Loucy (cell line): ENCODE measurements around the gene LKAAEAR1.

ENCODE experiments used
- H2AFZ ChIP-seq: fragments of 200-600 bp; sonication (generic); 2 replicates; pipeline ENCODE4 v1.6.0; 2016; ENCODE audit warnings: antibody characterized with exemption, mild to moderate bottlenecking, low read length, moderate library complexity
- H3F3A ChIP-seq: fragments of 200-600 bp; 2 replicates; pipeline ENCODE4 v1.6.0; 2016; ENCODE audit warnings: antibody characterized with exemption, low read depth, mild to moderate bottlenecking
- H3K27me3 ChIP-seq: fragments of 200-600 bp; sonication (generic); 2 replicates; pipeline ENCODE4 v1.6.1; 2014; ENCODE audit warnings: low read length, mild to moderate bottlenecking; ENCODE audit not compliant: insufficient read depth, poor library complexity, severe bottlenecking
- H3K36me3 ChIP-seq: fragments of 200-600 bp; sonication (generic); 2 replicates; pipeline ENCODE4 v1.6.1; 2016; ENCODE audit warnings: low read length; ENCODE audit not compliant: insufficient read depth
- H3K4me1 ChIP-seq: fragments of 200-600 bp; sonication (generic); 2 replicates; pipeline ENCODE4 v1.5.1; 2014; ENCODE audit warnings: low read length, mild to moderate bottlenecking; ENCODE audit not compliant: insufficient read depth, poor library complexity, severe bottlenecking
- H3K4me2 ChIP-seq: fragments of 200-600 bp; sonication (generic); 2 replicates; pipeline ENCODE4 v1.6.0; 2014; ENCODE audit warnings: antibody characterized with exemption, low read length, low read depth, mild to moderate bottlenecking; ENCODE audit not compliant: poor library complexity, severe bottlenecking
- H3K4me3 ChIP-seq: fragments of 200-600 bp; sonication (generic); 2 replicates; pipeline ENCODE4 v1.5.1; 2014; ENCODE audit warnings: low read length, mild to moderate bottlenecking, mixed read lengths; ENCODE audit not compliant: poor library complexity, severe bottlenecking
- H3K79me2 ChIP-seq: fragments of 200-600 bp; sonication (generic); 2 replicates; pipeline ENCODE4 v1.6.1; 2014; ENCODE audit warnings: low read length; ENCODE audit not compliant: insufficient read depth
- H3K9ac ChIP-seq: fragments of 200-600 bp; sonication (generic); 2 replicates; pipeline ENCODE4 v1.6.0; 2014; ENCODE audit warnings: mild to moderate bottlenecking, low read depth, low read length, moderate library complexity; ENCODE audit not compliant: poor library complexity, severe bottlenecking
- H3K9me2 ChIP-seq: fragments of 200-600 bp; sonication (generic); replicated peaks from 2 replicates; pipeline ENCODE4 v1.6.1; 2016; ENCODE audit warnings: low read depth, low read length, mixed read lengths
- H3K9me3 ChIP-seq: fragments of 200-600 bp; sonication (generic); 2 replicates; pipeline ENCODE4 v1.6.1; 2014; ENCODE audit warnings: mild to moderate bottlenecking, antibody characterized with exemption, low read length, low read depth; ENCODE audit not compliant: insufficient read depth
- H4K20me1 ChIP-seq: fragments of 200-600 bp; sonication (generic); 2 replicates; pipeline ENCODE4 v1.6.0; 2014; ENCODE audit warnings: antibody characterized with exemption, low read length, mild to moderate bottlenecking; ENCODE audit not compliant: insufficient read depth, poor library complexity, severe bottlenecking
- EZH2phosphoT487 ChIP-seq: fragments of 200-600 bp; IDR thresholded peaks from 2 replicates; pipeline ENCODE4 v1.6.1; 2018; ENCODE audit warnings: antibody characterized with exemption, mild to moderate bottlenecking, moderate library complexity, borderline replicate concordance
- TF ChIP-seq, protein P1 (sequence below): fragments of 200-600 bp; sonication (generic); conservative IDR thresholded peaks from 2 replicates; pipeline ENCODE4 v1.5.1; 2014; ENCODE audit warnings: mild to moderate bottlenecking, antibody characterized with exemption, low read length

Gene LKAAEAR1

GRCh38 chr20:64047046-64047389, 37.2 kb downstream of the LKAAEAR1 start:
- Histone ChIP-seq H3K4me1 (peaks cover 4% of the 10 kb centered on the region), H3K9ac (no peak overlapping the region), H3K79me2 (no peaks in the 10 kb centered on the region), H3K4me3 (no peak overlapping the region), H3K36me3 (no peaks in the 10 kb centered on the region), H3K27me3 (no peaks in the 10 kb centered on the region), H3K9me3 (no peaks in the 10 kb centered on the region), H4K20me1 (no peaks in the 10 kb centered on the region), H2AFZ (no peak overlapping the region), H3K9me2 (no peaks in the 10 kb centered on the region), H3F3A (no peaks in the 10 kb centered on the region), H3K4me2 (no peak overlapping the region)
- TF ChIP-seq, protein P1, sequence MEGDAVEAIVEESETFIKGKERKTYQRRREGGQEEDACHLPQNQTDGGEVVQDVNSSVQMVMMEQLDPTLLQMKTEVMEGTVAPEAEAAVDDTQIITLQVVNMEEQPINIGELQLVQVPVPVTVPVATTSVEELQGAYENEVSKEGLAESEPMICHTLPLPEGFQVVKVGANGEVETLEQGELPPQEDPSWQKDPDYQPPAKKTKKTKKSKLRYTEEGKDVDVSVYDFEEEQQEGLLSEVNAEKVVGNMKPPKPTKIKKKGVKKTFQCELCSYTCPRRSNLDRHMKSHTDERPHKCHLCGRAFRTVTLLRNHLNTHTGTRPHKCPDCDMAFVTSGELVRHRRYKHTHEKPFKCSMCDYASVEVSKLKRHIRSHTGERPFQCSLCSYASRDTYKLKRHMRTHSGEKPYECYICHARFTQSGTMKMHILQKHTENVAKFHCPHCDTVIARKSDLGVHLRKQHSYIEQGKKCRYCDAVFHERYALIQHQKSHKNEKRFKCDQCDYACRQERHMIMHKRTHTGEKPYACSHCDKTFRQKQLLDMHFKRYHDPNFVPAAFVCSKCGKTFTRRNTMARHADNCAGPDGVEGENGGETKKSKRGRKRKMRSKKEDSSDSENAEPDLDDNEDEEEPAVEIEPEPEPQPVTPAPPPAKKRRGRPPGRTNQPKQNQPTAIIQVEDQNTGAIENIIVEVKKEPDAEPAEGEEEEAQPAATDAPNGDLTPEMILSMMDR, result no peak
- no peak for TF ChIP-seq EZH2phosphoT487

- Histone ChIP-seq H3K4me2 (no peak overlapping the region), H3K9ac (no peak overlapping the region)
- TF ChIP-seq, protein P1, result no peak
- TF ChIP-seq EZH2phosphoT487, result no peak
Observed at GRCh38 chr20:64045346-64046011, 38.7 kb downstream of the LKAAEAR1 start.

DNA sequence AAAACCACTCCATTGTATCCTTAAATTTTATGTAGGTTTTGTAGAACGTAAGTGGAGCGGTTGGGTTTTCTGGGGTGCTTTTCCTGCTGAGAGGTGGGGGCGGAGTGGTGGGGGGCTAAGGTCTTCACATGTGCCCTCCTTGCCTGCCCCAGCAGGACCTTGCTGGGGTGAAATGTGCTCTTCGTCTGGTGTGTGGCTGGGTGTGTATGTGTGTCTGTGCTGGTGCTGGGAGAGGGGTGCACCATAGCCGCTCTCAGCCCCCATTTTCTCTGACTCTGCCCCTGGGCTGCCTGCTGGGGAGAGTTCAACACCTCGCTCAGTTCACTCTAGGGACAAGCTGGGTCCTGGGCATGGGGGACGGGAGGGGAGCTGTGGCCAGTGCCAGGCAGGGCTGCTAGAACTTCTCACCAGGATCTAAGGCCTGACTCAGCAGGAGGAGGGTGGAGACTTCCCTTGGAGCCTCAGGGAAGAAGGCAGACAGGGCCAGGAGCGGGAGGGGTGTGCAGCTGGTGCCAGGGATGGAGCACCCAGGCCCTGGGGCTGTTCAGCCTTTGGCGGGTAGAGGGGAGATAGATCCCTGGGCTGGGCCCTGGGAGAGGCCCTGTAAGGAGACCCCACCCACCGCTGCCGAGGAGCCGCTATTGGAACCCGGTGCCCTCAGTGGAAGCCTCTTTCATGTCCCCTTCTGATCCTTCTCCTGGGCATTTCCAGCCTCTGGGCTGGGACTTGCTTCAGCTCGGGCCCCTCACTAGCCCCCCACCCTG, 39.5 kb downstream of the LKAAEAR1 start:
- no peaks in the 10 kb centered on the region for H3K9me2 ChIP-seq
- no peak overlapping the region for H3K9ac ChIP-seq
- H3F3A ChIP-seq, result no peaks in the 10 kb centered on the region
- H2AFZ ChIP-seq, result no peak overlapping the region
- H3K4me2 ChIP-seq, result no peak overlapping the region
- H3K4me3 ChIP-seq, result no peak overlapping the region
- no peaks in the 10 kb centered on the region for H3K36me3 ChIP-seq
- no peaks in the 10 kb centered on the region for H4K20me1 ChIP-seq
- H3K4me1 ChIP-seq, result peaks cover 23% of the 10 kb centered on the region
- H3K9me3 ChIP-seq, result no peaks in the 10 kb centered on the region
- no peaks in the 10 kb centered on the region for H3K79me2 ChIP-seq
- no peak for TF ChIP-seq EZH2phosphoT487
- TF ChIP-seq, protein P1, result no peak
- H3K27me3 ChIP-seq, result no peaks in the 10 kb centered on the region

More at GRCh38 chr20:64045346-64046011, 38.7 kb downstream of the LKAAEAR1 start:
- H2AFZ ChIP-seq, result no peak overlapping the region
- H3F3A ChIP-seq, result no peaks in the 10 kb centered on the region
- no peaks in the 10 kb centered on the region for H3K79me2 ChIP-seq
- no peaks in the 10 kb centered on the region for H3K27me3 ChIP-seq
- peaks cover 15% of the 10 kb centered on the region for H3K4me1 ChIP-seq
- no peaks in the 10 kb centered on the region for H3K36me3 ChIP-seq
- no peaks in the 10 kb centered on the region for H3K9me2 ChIP-seq
- no peaks in the 10 kb centered on the region for H3K9me3 ChIP-seq
- no peaks in the 10 kb centered on the region for H4K20me1 ChIP-seq
- no peak overlapping the region for H3K4me3 ChIP-seq
